ENCODE results near the gene KRT14.

KRT14 gene

DNA sequence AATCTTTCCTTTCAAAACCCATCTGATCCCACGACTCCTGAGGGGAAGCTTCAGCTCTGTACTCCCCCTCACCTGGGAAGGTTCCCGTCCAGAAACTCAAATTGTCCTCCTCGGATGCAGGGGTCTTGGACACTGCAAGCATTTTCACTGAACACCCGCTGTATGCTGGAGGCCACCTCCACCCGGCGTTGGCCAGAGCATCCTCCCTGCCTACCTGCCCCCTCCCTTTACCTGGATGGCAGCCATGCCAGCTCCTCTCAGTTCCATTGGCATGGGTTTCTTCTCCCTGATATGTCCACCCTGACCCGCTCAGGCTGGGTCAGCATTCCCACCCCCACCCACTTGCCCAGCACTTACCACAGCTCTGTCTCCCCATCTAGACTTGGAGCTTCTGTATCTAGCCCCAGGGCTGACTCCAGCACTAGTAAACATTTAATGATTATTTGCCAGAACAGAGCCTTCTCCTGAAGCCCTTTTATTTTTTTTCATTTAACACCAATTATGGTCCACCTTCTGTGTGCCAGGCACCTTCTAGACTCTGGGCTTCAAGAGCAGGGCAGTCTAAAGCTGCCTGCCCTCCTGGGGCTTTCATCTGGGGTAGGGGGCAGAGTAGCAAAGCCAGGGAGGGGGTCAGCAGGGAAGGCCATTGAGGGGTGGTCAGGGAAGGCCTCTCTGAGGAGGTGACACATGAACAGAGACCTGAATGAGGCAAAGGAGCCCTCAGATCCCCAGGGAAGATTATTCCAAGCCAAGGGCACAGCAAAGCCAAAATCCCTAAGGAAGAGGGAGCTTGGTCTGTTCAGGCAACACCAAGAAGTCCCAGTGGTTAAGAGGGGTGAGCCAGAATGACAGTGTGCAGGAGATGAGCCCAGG, 49.7 kb downstream of the KRT14 start:
- Histone ChIP-seq H3K9me3 (ENCODE audit: control insufficient read depth, insufficient read depth, low read length) (no peaks in the 10 kb centered on the region), H3K27me3 (ENCODE audit: control insufficient read depth, insufficient read depth, low read length) (no peaks in the 10 kb centered on the region), H3K9ac (ENCODE audit: low read depth, low read length) (no peak overlapping the region), H3K4me1 (ENCODE audit: control insufficient read depth, insufficient read depth, low read length) (peaks cover 8% of the 10 kb centered on the region), H3K36me3 (ENCODE audit: control insufficient read depth, insufficient read depth, low read length) (no peaks in the 10 kb centered on the region), H3K4me3 (ENCODE audit: low read depth, low read length) (no peak overlapping the region)

DNA sequence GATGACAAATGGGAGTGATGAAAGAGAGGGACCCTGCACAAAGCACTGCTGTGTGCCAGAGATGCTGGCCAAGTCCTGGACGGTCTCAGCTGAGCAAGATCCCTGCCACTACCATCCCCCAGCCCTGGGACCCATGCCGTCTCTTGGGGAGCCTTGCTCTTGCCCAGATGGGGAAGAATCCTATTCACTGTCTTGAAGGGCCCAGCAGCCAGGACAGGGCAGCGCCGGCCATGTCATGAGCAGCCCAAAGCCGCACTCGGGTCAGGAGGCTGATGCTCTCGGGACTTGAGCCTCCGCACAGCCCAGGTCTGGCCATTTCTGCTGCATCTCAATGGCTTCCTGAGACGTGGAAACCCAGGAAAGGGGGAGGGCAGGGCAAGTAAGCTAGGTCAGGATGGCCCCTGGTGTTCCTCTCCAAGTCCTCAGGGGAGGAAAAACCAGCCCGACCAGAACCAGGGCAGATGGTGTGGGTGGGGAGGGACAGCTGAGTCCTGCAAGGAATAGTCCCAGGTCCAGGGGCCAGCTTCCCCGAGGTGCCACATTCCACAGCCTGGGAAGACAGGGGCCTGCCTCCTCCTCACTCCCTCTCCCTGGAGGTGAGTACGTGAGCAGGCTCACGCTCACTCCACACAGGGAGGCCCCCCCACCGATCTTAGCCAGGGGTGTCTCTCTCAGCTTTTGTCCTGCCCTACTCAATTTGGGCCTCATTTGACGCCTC, 50.8 kb downstream of the KRT14 start:
- no peaks in the 10 kb centered on the region for H3K9me3 ChIP-seq (ENCODE audit: control insufficient read depth, insufficient read depth, low read length)
- H3K9ac ChIP-seq (ENCODE audit: low read depth, low read length), result no peak overlapping the region
- H3K4me3 ChIP-seq (ENCODE audit: low read depth, low read length), result no peak overlapping the region
- no peaks in the 10 kb centered on the region for H3K36me3 ChIP-seq (ENCODE audit: control insufficient read depth, insufficient read depth, low read length)
- H3K27me3 ChIP-seq (ENCODE audit: control insufficient read depth, insufficient read depth, low read length), result peaks cover 2% of the 10 kb centered on the region
- H3K4me1 ChIP-seq (ENCODE audit: control insufficient read depth, insufficient read depth, low read length), result peaks cover 8% of the 10 kb centered on the region

DNA sequence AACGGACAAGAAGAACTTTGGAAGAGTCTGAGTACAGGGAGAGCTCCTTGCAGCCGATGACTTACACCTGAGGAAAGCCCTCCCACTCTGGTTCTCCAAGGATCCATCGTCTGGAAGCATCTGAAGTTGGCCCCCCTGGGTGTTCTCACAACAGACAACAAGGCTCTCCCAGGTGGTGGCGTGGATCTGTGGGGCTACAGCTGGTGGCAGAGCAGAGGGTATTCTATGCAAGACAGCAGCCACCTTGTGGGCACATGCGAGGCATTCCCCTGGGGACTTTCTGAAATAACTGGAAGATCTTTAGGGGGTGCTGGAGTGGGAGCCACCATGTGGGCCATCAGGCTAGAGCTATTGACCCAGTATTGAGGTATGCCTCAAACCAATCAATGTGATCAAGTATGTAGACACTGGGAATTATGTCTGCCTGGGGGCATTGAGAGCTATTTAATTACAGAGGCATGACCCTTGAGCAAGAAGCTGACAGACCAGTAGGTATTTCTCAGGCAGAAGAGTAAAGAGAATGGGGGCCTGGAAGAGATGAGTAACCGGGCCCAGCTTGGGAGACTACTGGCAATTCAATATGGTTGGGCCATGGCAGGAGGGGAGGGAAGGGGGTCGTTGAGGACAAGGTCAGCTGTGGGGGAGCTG, 51.7 kb downstream of the KRT14 start:
- H3K4me1 ChIP-seq (ENCODE audit: control insufficient read depth, insufficient read depth, low read length), result peaks cover 8% of the 10 kb centered on the region
- no peak overlapping the region for H3K9ac ChIP-seq (ENCODE audit: low read depth, low read length)
- no peak overlapping the region for H3K4me3 ChIP-seq (ENCODE audit: low read depth, low read length)
- no peaks in the 10 kb centered on the region for H3K9me3 ChIP-seq (ENCODE audit: control insufficient read depth, insufficient read depth, low read length)
- no peaks in the 10 kb centered on the region for H3K36me3 ChIP-seq (ENCODE audit: control insufficient read depth, insufficient read depth, low read length)
- H3K27me3 ChIP-seq (ENCODE audit: control insufficient read depth, insufficient read depth, low read length), result peaks cover 2% of the 10 kb centered on the region

DNA sequence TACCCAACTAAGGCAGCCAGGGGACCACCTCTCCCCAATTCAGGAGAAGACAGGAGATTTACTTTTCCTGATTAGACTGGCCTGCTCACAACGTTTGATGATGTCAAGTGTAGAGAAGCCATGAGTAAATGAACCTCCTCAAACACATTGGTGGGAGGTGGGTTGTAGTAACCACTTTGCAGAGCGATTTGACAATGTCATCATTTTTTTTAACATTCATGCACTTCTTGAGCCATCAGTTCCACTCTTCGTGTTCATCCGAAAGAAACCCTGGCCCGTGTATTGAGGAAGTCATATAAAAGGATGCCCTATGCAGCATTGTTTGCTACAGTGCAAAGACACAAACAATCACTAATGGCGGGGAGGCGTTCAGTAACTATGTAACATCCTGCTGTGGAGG, 53.1 kb downstream of the KRT14 start:
- Histone ChIP-seq H3K36me3 (ENCODE audit: control insufficient read depth, insufficient read depth, low read length) (no peaks in the 10 kb centered on the region), H3K9me3 (ENCODE audit: control insufficient read depth, insufficient read depth, low read length) (no peaks in the 10 kb centered on the region), H3K4me1 (ENCODE audit: control insufficient read depth, insufficient read depth, low read length) (peaks cover 7% of the 10 kb centered on the region), H3K27me3 (ENCODE audit: control insufficient read depth, insufficient read depth, low read length) (peaks cover 2% of the 10 kb centered on the region), H3K4me3 (ENCODE audit: low read depth, low read length) (no peak overlapping the region), H3K9ac (ENCODE audit: low read depth, low read length) (no peak overlapping the region)

DNA sequence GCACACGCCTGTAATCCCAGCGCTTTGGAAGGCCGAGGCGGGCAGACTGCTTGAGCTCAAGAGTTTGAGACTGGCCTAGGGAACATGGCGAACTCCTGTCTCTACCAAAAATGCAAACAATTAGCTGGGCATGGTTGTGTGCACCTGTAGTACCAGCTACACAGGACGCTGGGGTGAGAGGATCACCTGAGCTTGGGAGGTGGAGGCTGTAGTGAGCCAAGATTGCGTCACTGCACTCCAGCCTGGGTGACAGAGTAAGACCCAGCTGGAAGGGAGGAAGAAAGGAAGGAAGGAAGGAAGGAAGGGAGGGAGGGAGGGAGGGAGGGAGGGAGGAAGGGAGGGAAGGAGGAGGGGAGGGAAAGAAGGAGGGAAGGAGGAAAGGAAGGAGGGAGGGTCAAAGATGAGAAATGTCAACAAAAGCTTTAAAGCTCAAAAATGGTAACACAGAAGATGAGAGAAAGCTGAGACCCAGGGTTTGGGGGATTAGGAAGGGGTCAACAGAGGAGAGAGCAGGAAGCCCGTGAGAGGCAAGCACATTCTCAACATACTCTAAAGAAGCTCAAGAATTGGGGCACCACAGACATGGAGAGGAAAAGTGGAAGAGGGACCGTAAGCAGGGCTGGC, 53.6 kb downstream of the KRT14 start:
- Histone ChIP-seq H3K4me3 (ENCODE audit: low read depth, low read length) (no peak overlapping the region), H3K27me3 (ENCODE audit: control insufficient read depth, insufficient read depth, low read length) (peaks cover 2% of the 10 kb centered on the region), H3K9me3 (ENCODE audit: control insufficient read depth, insufficient read depth, low read length) (no peaks in the 10 kb centered on the region), H3K4me1 (ENCODE audit: control insufficient read depth, insufficient read depth, low read length) (peaks cover 7% of the 10 kb centered on the region), H3K36me3 (ENCODE audit: control insufficient read depth, insufficient read depth, low read length) (no peaks in the 10 kb centered on the region), H3K9ac (ENCODE audit: low read depth, low read length) (no peak overlapping the region)
